GM20000 (cell line): ENCODE measurements around the gene PGAM2.

ENCODE experiments used
- DNase-seq: peaks from one replicate; pipeline ENCODE4 v3.0.0; 2012; ENCODE audit warnings: low spot score
- CTCF ChIP-seq: IDR thresholded peaks from 2 replicates; pipeline ENCODE4 v1.5.1; 2012; ENCODE audit warnings: mild to moderate bottlenecking, control low read depth; ENCODE audit errors: extremely low read depth, missing control alignments

PGAM2 gene

GRCh38 chr7:44072364-44073231 is 7.2 kb upstream of the PGAM2 start:
- DNase-seq: peak; percentile 56
- peak; percentile 7 for TF ChIP-seq CTCF

- TF ChIP-seq CTCF: no peak
- no peak for DNase-seq
Measured at GRCh38 chr7:44071726-44072363, 6.5 kb upstream of the PGAM2 start.

GRCh38 chr7:44068054-44068453 is 2.7 kb upstream of the PGAM2 start:
- TF ChIP-seq CTCF: no peak
- DNase-seq: no peak

DNA sequence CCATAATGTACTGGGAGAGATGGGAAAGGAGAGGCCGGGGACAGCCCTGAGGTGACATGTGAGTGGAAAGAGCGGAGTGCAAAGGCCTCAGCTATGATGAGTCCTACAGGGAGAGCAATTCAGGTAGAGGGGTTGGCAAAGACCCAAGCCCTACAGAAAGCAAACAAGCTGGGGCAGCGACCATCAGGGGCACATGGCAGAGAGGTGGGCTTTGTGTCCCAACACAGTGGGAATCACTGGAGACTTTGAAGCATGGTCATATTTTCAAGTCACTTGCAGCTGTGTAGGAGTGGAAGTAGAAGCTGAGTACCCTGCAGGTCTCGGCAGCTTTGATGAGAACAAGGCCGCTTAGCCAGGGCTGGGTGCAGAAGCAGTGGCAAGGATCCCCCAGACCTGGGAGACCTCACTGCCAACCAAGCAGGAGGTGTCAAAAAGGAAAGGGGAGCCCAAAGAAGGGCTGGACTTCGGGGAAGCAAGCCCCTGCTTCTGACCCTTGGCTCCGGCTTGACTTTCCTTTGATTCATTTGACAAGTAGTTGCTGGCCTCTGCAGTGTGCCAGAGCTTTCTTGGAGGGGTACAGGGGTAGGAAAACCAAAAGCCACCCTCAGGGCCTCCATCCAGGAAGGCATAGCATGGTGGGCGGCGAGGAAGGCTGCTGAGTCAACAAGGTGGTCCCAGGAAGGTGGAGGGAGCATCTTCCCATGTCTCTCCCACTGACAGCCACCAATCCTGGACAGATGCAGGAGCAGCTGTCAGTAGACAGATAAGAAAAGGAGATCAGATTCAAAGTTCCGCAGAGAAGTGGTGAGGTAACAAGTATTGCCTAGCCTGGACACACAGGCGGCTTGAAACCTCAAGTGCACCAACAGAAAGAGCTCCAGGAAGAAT is 1.9 kb upstream of the PGAM2 start:
- DNase-seq: no peak
- no peak for TF ChIP-seq CTCF

DNA sequence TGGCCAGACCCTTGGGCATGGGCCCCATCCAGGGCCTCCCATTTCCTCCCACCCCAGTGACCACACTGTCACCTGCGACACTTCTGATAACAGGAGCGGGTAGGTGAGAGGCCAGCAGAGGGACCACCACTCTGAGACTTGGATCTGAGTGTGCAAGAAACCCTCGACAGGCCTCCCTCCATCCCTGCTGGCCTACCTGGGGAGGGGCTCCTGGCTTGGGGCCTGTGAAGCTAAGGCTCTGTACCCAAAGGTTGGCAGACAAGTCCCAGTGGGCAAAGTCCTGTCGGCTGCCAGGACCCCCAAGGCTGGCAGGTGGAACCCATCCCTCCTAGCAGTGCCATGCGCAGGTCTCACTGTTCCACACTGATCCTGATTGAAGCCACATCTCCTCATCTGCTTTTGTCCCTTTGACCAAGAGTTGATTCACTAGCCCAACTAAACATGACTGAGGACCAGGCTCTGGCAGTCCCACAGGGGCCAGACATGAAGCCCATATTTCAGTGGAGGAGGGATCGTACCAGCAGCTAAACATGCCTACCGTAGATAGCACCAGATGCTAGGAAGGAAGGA is 1.2 kb upstream of the PGAM2 start:
- no peak for DNase-seq
- no peak for TF ChIP-seq CTCF

DNA sequence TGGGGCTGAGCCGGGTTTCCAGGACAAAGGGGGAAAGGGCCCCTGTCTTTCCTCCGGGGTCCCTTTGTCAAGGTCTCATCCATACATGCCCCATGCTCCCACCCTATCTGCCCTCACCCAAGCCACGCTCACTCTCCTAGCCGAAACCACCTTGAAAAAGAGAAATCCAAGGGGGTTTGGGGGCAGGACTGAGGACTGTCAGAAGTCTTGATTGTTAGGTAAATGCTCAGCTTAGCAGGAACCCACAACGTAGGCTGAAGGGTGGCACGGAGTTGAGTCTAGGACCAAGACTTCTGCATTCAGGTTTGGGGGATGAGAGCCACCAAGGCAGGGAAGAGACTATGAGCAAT is 719 bp upstream of the PGAM2 start:
- no peak for DNase-seq
- TF ChIP-seq CTCF: no peak
